Measurements from ENCODE around the gene HRAS. TPM values are rescaled to one million over a fixed set of nuclear protein-coding genes. Genes with fewer than 3 reads are reported as not detected.

Gene HRAS
- total RNA-seq, 1 experiment from 2014 or later: 104 TPM

GRCh38 chr11:555227-555779 lies 19.9 kb upstream of the HRAS start (continued):
- TF ChIP-seq ZNF274 (IDR thresholded peaks at IDR 0.05; ENCODE audit: low read depth, low read length): no peak

- H3K27me3 ChIP-seq (ENCODE audit: insufficient read depth, low read length): no peaks in the 10 kb centered on the region
- CTCF ChIA-PET: interaction anchor here (0.8 to 1.1 kb wide), 4 partner anchors 21 to 229 kb away, joined by 3 to 5 read pairs (median 4); no protein-coding TSS in a partner anchor
- H3K36me3 ChIP-seq (ENCODE audit: control insufficient read depth in 1 of 2, insufficient read depth in 2 of 2, low read length in 2 of 2): no peaks in the 10 kb centered on the region
- no peaks in the 10 kb centered on the region for H4K20me1 ChIP-seq (ENCODE audit: insufficient read depth)
- H3K4me3 ChIP-seq (replicated peaks in 1 of 2; ENCODE audit: low read depth in 1 of 2, low read length in 2 of 2): peak overlapping the region; percentile 28 to 47
- BruUV-seq (replicated peaks): no TSS peak
- POLR2A ChIA-PET: interaction anchor here (0.6 to 0.9 kb wide), 3 partner anchors 21 to 149 kb away, joined by 3 to 4 read pairs (median 3); partner anchors contain the start of gene PHRF1
- intact Hi-C loops (cut with micrococcal nuclease): loop anchor here (2.0 kb wide), 1 partner anchor 174 kb away; no protein-coding TSS in a partner anchor
- RAD21 ChIA-PET (ENCODE audit: low non-redundant PET in 1 of 2, low total read pairs in 2 of 2, uncharacterized antibody in 2 of 2, unreplicated experiment in 2 of 2): interaction anchor here in 1 of 2 experiments (1.0 kb wide), 1 partner anchor 168 kb away, joined by 3 read pairs; no protein-coding TSS in a partner anchor
- no peaks in the 10 kb centered on the region for H3K79me2 ChIP-seq (ENCODE audit: insufficient read depth, low read length)
- H3K27ac ChIP-seq (ENCODE audit: low read depth, low read length): peak overlapping the region; percentile 65; the same call in 1 of the 2 replicates
- H3K9me3 ChIP-seq (ENCODE audit: control insufficient read depth in 1 of 2, insufficient read depth in 1 of 2, low read depth in 1 of 2, low read length in 2 of 2): no peaks in the 10 kb centered on the region
- H3K9me2 ChIP-seq (ENCODE audit: insufficient read depth): no peaks in the 10 kb centered on the region
- peak overlapping the region; percentile 80 for H3K4me2 ChIP-seq (ENCODE audit: low read length)
- TF ChIP-seq ZFX (IDR thresholded peaks at IDR 0.05) (peak; percentile 32; the same call in 1 of the 2 replicates), CEBPB (IDR thresholded peaks at IDR 0.05; ENCODE audit: low read depth) (no peak)
- TF ChIP-seq, protein P1, sequence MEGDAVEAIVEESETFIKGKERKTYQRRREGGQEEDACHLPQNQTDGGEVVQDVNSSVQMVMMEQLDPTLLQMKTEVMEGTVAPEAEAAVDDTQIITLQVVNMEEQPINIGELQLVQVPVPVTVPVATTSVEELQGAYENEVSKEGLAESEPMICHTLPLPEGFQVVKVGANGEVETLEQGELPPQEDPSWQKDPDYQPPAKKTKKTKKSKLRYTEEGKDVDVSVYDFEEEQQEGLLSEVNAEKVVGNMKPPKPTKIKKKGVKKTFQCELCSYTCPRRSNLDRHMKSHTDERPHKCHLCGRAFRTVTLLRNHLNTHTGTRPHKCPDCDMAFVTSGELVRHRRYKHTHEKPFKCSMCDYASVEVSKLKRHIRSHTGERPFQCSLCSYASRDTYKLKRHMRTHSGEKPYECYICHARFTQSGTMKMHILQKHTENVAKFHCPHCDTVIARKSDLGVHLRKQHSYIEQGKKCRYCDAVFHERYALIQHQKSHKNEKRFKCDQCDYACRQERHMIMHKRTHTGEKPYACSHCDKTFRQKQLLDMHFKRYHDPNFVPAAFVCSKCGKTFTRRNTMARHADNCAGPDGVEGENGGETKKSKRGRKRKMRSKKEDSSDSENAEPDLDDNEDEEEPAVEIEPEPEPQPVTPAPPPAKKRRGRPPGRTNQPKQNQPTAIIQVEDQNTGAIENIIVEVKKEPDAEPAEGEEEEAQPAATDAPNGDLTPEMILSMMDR (IDR thresholded peaks at IDR 0.05 in 2 of 3, conservative IDR thresholded peaks at IDR 0.05 in 1 of 3; ENCODE audit: borderline replicate concordance in 1 of 3, insufficient read depth in 1 of 3, low read depth in 2 of 3, low read length in 2 of 3): peak in 2 of 3 experiments; percentile 47 to 59; a peak in 4 of 6 replicates
- DNase-seq (ENCODE audit: low read depth, low spot score) (peak; percentile 44), ATAC-seq (peak; percentile 78)
- H2AFZ ChIP-seq (ENCODE audit: low read depth, low read length, poor library complexity, severe bottlenecking): no peak overlapping the region
- peaks cover 14 to 22% of the 10 kb centered on the region in 2 experiments for H3K4me1 ChIP-seq (ENCODE audit: control insufficient read depth in 1 of 2, insufficient read depth in 2 of 2, low read length in 2 of 2)
- peak overlapping the region; percentile 32; the same call in 1 of the 2 replicates for H3K9ac ChIP-seq (ENCODE audit: low read length)
Measured at GRCh38 chr11:554428-555226, 19.3 kb upstream of the HRAS start.

Data from HCT116 (cell line).